Common myeloid progenitor, CD34-positive (primary cell): ENCODE measurements around the gene ARHGAP9.

Experiments
- CTCF ChIA-PET: fragments of 350-600 bp; sonication (Branson Sonifier 250); formaldehyde crosslinking; loops from one replicate; lab custom pipeline; 2021; ENCODE audit warnings: antibody characterized with exemption; lab: Charles Lee
- POLR2A ChIA-PET: fragments of 350-600 bp; sonication (Branson Sonifier 250); formaldehyde crosslinking; loops from one replicate; lab custom pipeline; 2021; ENCODE audit warnings: antibody characterized with exemption; lab: Charles Lee
- DNase-seq, 3 donors: peaks; one replicate each; pipeline versions ENCODE4 v3.0.0 to v3.0.0-alpha.2; 2013
- H3K27ac ChIP-seq, 2 experiments: 1 replicate in 1 of 2; 2 replicates in 1 of 2; pipeline ENCODE4 v1.7.0; 2013; ENCODE audit warnings: inconsistent platforms in 2 of 2, low read length in 2 of 2, mild to moderate bottlenecking in 2 of 2, low read depth in 1 of 2, moderate library complexity in 1 of 2; ENCODE audit not compliant: severe bottlenecking in 2 of 2, insufficient read depth in 1 of 2, poor library complexity in 1 of 2
- H3K27me3 ChIP-seq, 5 experiments: replicated peaks in 2 of 5; 1 replicate in 3 of 5; 2 replicates in 2 of 5; pipeline versions ENCODE4 v1.6.1 to v1.7.0; 2013; ENCODE audit warnings: low read length in 4 of 5, mild to moderate bottlenecking in 2 of 5, moderate library complexity in 2 of 5, inconsistent platforms in 1 of 5; ENCODE audit not compliant: insufficient read depth in 5 of 5, control insufficient read depth in 4 of 5
- H3K36me3 ChIP-seq, 4 experiments: 1 replicate in 2 of 4; 2 replicates in 2 of 4; pipeline versions ENCODE4 v1.6.1 to v1.7.0; 2013; ENCODE audit warnings: low read length in 3 of 4, control low read depth in 1 of 4, mild to moderate bottlenecking in 1 of 4; ENCODE audit not compliant: control insufficient read depth in 4 of 4, insufficient read depth in 4 of 4
- H3K4me1 ChIP-seq, 4 experiments: 1 replicate in 3 of 4; 2 replicates in 1 of 4; pipeline versions ENCODE4 v1.6.1 to v1.7.1; 2013; ENCODE audit warnings: low read length in 3 of 4, mild to moderate bottlenecking in 3 of 4, control low read depth in 1 of 4, inconsistent platforms in 1 of 4, moderate library complexity in 1 of 4; ENCODE audit not compliant: control insufficient read depth in 4 of 4, insufficient read depth in 4 of 4; ENCODE audit errors: control extremely low read depth in 1 of 4
- H3K4me3 ChIP-seq, 7 experiments: 1 replicate in 4 of 7; 2 replicates in 3 of 7; pipeline versions ENCODE4 v1.5.1 to v1.7.0; 2013; ENCODE audit warnings: mild to moderate bottlenecking in 7 of 7, low read length in 6 of 7, moderate library complexity in 6 of 7, inconsistent platforms in 2 of 7, low read depth in 2 of 7, control low read depth in 1 of 7; ENCODE audit not compliant: insufficient read depth in 4 of 7, control insufficient read depth in 1 of 7; ENCODE audit errors: extremely low read depth in 1 of 7
- H3K9me3 ChIP-seq, 5 experiments: 1 replicate in 4 of 5; 2 replicates in 1 of 5; pipeline versions ENCODE4 v1.6.1 to v1.7.1; 2013; ENCODE audit warnings: low read length in 4 of 5, mild to moderate bottlenecking in 2 of 5, inconsistent platforms in 1 of 5, low read depth in 1 of 5, moderate library complexity in 1 of 5; ENCODE audit not compliant: control insufficient read depth in 4 of 5, insufficient read depth in 2 of 5; ENCODE audit errors: control extremely low read depth in 1 of 5
- WGBS: methylation state at CpG from one replicate; pipeline ENCODE4 v1.1.5; 2013; ENCODE audit not compliant: insufficient coverage; 5-methylcytosine and 5-hydroxymethylcytosine counted together

ARHGAP9 gene

DNA sequence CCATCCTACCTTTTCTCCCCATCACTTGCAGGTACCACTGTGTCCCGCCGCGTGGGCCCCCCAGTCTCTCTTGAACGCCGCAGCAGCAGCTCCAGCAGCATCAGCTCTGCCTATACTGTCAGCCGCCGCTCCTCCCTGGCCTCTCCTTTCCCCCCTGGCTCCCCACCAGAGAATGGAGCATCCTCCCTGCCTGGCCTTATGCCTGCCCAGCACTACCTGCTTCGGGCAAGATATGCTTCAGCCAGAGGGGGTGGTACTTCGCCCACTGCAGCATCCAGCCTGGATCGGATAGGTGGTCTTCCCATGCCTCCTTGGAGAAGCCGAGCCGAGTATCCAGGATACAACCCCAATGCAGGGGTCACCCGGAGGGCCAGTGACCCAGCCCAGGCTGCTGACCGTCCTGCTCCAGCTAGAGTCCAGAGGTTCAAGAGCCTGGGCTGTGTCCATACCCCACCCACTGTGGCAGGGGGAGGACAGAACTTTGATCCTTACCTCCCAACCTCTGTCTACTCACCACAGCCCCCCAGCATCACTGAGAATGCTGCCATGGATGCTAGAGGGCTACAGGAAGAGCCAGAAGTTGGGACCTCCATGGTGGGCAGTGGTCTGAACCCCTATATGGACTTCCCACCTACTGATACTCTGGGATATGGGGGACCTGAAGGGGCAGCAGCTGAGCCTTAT lies 9.2 kb downstream of the ARHGAP9 start:
- CTCF ChIA-PET = interaction anchor here (1.0 to 16.7 kb wide), 6 partner anchors 8 to 75 kb away, joined by 3 to 184 read pairs (median 6); partner anchors contain the start of genes ARHGAP9, GLI1 and INHBE
- Histone ChIP-seq H3K36me3 (peaks cover 20 to 72% (median 58%) of the 10 kb centered on the region in 4 experiments), H3K9me3 (no peaks in the 10 kb centered on the region), H3K27ac (no peak overlapping the region), H3K4me3 (no peak overlapping the region), H3K4me1 (peaks cover 3 to 8% (median 5%) of the 10 kb centered on the region in 4 experiments), H3K27me3 (no peaks in the 10 kb centered on the region)
- POLR2A ChIA-PET = interaction anchor here (0.7 kb wide), 1 partner anchor 64 kb away, joined by 3 read pairs; no protein-coding TSS in a partner anchor
- no peak for DNase-seq
- WGBS = 96% methylated on average over 11 of the region's 14 CpGs

DNA sequence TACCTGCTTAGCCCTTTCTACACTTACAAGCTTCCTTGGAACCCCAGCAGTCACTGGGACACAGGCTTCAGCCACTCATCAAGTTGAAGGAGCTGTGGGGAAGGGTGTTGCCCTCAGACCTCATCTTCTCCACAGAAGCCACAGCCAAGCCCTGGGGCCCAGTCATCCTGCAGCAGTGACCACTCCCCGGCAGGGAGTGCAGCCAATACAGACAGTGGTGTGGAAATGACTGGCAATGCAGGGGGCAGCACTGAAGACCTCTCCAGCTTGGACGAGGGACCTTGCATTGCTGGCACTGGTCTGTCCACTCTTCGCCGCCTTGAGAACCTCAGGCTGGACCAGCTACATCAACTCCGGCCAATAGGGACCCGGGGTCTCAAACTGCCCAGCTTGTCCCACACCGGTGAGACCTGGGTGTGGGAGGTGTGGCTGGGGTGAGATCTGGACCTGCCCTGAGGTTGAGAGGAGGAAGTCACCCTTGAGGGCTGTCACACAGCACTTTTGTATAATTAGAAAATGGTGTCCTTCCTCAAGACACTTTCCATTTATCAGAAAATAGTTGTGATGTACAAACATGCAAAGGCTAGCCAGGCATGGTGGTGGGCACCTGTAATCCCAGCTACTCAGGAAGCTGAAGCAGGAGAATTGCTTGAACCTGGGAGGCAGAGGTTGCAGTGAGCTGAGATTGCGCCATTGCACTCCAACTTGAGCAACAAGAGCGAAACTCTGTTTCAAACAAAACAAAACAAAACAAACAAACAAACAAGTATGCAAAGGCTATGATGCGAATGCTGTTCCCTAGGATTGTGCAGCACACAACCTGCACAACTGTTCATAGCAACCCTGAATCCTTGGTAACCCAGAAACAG lies 10.1 kb downstream of the ARHGAP9 start:
- H3K9me3 ChIP-seq = no peaks in the 10 kb centered on the region
- peaks cover 20 to 63% (median 51%) of the 10 kb centered on the region in 4 experiments for H3K36me3 ChIP-seq
- DNase-seq = no peak
- ChIA-PET CTCF (interaction anchor here (1.0 to 16.7 kb wide), 4 partner anchors 7 to 76 kb away, joined by 3 to 184 read pairs (median 6); partner anchors contain the start of genes ARHGAP9 and GLI1), POLR2A (interaction anchor here (0.7 to 0.8 kb wide), 2 partner anchors 10 to 13 kb away, joined by 3 read pairs; partner anchors contain the start of gene ARHGAP9)
- no peak overlapping the region for H3K4me3 ChIP-seq
- H3K27ac ChIP-seq = no peak overlapping the region
- WGBS = 90% methylated on average over 9 of the region's 10 CpGs
- H3K4me1 ChIP-seq = peaks cover 0 to 3% (median under 1%) of the 10 kb centered on the region in 4 experiments
- no peaks in the 10 kb centered on the region for H3K27me3 ChIP-seq

DNA sequence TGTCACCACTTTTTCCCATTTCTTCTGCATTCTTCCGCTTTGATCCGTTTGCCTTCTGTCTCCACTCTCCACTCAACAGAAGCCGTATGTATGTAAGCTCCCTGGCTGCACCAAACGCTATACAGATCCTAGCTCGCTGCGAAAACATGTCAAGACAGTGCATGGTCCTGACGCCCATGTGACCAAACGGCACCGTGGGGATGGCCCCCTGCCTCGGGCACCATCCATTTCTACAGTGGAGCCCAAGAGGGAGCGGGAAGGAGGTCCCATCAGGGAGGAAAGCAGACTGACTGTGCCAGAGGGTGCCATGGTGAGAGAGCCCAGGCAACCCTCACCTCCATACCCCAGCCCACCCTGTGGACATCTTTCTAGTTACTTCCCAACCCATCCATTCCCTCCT lies 11.8 kb downstream of the ARHGAP9 start:
- no peak overlapping the region for H3K4me3 ChIP-seq
- 98% methylated on average over 11 of the region's 11 CpGs for WGBS
- peaks cover 0 to 1% (median 0%) of the 10 kb centered on the region in 4 experiments for H3K4me1 ChIP-seq
- no peak overlapping the region for H3K27ac ChIP-seq
- DNase-seq = no peak
- CTCF ChIA-PET = interaction anchor here (1.6 to 16.7 kb wide), 2 partner anchors 6 to 9 kb away, joined by 5 to 184 read pairs; partner anchors contain the start of gene GLI1
- H3K27me3 ChIP-seq = no peaks in the 10 kb centered on the region
- POLR2A ChIA-PET = no interaction called here
- no peaks in the 10 kb centered on the region for H3K9me3 ChIP-seq
- H3K36me3 ChIP-seq = peaks cover 14 to 49% (median 38%) of the 10 kb centered on the region in 4 experiments

DNA sequence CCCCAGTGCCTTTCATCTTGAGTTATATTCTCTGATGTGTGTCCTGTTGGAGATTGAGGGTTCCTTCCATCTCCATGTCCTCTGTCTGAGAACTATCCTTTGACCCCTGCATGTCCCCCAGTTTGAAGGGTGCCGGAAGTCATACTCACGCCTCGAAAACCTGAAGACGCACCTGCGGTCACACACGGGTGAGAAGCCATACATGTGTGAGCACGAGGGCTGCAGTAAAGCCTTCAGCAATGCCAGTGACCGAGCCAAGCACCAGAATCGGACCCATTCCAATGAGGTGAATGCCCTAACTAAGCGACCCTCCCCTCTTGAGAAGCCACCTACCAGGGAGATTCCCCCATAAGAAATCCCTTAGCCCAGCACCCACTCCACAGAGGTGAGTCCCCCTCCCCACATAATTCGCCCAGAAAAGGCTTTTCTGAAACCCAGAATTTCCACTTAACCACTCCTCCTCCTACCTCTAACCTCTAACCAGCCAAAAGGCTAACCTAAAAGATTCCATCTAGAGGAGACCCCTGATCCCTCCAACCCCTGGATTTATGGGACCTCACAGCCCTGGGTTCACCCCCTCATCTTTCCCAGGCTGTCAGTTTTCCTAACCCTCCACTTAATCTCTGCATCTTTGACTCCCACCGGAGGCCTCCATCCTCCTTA lies 12.3 kb downstream of the ARHGAP9 start:
- Histone ChIP-seq H3K27ac (no peak overlapping the region), H3K9me3 (no peaks in the 10 kb centered on the region), H3K4me1 (peaks cover 0 to 7% (median 2%) of the 10 kb centered on the region in 4 experiments), H3K27me3 (no peaks in the 10 kb centered on the region), H3K4me3 (no peak overlapping the region), H3K36me3 (peaks cover 9 to 43% (median 33%) of the 10 kb centered on the region in 4 experiments)
- ChIA-PET POLR2A (no interaction called here), CTCF (interaction anchor here (1.6 to 16.7 kb wide), 4 partner anchors 5 to 12 kb away, joined by 5 to 184 read pairs (median 98); partner anchors contain the start of genes ARHGAP9, GLI1 and INHBE)
- WGBS = 95% methylated on average over 10 of the region's 12 CpGs
- no peak for DNase-seq

DNA sequence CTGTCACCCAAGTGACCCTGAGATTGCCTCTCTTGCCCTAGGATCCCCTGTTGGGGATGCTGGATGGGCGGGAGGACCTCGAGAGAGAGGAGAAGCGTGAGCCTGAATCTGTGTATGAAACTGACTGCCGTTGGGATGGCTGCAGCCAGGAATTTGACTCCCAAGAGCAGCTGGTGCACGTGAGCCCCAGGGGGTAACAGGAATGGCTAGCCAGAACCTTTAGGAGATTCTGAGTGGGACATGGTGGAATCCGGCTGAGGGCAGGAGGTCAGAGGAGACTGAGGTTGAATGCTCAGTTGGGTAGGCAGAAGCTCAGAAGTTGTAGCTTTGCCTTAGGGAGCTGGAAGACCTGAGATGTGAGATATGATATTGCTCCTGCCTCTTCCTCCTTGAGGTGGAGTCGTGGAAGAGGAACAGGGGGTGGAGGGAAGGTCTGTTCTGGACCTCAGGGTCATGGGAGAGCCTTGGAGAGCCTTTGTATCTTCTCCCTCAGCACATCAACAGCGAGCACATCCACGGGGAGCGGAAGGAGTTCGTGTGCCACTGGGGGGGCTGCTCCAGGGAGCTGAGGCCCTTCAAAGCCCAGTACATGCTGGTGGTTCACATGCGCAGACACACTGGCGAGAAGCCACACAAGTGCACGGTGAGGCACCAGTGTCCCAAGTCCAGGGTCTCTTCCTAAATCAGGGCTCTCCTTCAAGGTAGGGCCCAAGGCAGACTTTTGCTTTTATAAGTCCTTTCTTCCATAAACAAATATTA lies 13.7 kb downstream of the ARHGAP9 start:
- H3K4me3 ChIP-seq = no peak overlapping the region
- no peak overlapping the region for H3K27ac ChIP-seq
- peaks cover 0 to 5% (median 2%) of the 10 kb centered on the region in 5 experiments for H3K27me3 ChIP-seq
- peaks cover 2 to 18% (median 14%) of the 10 kb centered on the region in 4 experiments for H3K4me1 ChIP-seq
- POLR2A ChIA-PET = interaction anchor here (1.6 kb wide), 1 partner anchor 10 kb away, joined by 4 read pairs; no protein-coding TSS in a partner anchor
- H3K9me3 ChIP-seq = no peaks in the 10 kb centered on the region
- 91% methylated on average over 11 of the region's 14 CpGs for WGBS
- peaks cover 0 to 29% (median 21%) of the 10 kb centered on the region in 4 experiments for H3K36me3 ChIP-seq
- CTCF ChIA-PET = interaction anchor here (0.6 to 9.9 kb wide), 5 partner anchors 10 to 30 kb away, joined by 3 to 184 read pairs (median 5); partner anchors contain the start of genes ARHGAP9 and INHBE
- DNase-seq = no peak
